ENCODE data around the gene STAB2. TPM values are rescaled to one million over a fixed set of nuclear protein-coding genes. Genes with fewer than 3 reads are reported as not detected.

The STAB2 gene
- total RNA-seq, 1 experiment from 2014 or later, result not detected

DNA sequence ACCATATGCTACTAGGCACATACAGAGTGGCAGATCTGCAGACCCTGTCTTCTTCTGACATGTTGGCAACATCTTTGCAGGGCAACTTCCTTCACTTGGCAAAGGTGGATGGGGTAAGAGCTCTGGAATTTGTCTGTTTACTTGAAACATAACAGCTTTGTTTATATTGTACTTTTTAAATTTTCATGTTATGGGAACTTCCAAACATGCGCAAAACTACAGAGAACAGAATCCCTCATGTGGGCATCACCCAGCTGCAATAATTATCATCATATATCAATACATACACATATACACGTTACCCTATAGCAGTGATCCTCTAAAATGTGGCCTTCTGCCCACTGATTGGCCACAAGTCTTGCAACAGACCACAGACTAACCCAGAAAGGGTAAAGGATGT is 103.4 kb downstream of the STAB2 start:
- no peak for DNase-seq (ENCODE audit: low read depth)

- DNase-seq (ENCODE audit: low read depth), result no peak
These were observed 104.0 kb downstream of the STAB2 start for GRCh38 chr12:103691063-103691462.

GRCh38 chr12:103696101-103696500 is 109.0 kb downstream of the STAB2 start:
- DNase-seq (ENCODE audit: low read depth), result no peak

- DNase-seq (ENCODE audit: low read depth), result no peak
These were observed 111.1 kb downstream of the STAB2 start for GRCh38 chr12:103697971-103698751.

DNA sequence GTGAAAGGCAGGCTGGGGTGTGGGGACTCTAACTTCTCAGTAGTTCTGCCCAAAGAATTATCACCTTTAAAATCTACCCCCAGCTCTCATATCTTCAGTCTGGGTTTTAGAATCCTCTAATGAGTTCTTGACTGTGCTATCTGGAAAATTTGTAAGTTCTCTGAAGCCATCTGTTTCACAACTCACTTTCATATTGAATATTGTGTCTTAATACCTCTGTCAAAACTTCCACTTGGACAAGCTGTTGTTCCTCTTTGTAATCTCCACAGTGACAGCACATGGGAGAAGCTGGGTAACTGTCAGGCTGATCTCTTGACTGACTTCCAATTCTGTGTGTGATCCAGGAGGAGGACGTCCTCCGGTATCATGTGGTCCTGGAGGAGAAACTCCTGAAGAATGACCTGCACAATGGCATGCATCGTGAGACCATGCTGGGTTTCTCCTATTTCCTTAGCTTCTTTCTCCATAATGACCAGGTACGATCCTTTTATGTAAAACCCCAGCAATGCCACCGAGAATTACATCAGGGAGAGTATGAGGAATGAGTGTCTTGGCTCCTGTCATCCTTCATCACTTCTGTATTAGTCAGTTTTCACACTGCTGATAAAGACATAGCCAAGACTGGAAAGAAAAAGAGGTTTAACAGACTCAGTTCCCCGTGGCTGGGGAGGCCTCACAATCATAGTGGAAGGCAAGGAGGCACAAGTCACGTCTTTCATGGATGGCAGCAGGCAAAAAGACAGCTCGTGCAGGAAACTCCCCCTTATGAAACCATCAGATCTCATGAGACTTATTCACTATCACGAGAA is 111.9 kb downstream of the STAB2 start:
- no peak for DNase-seq (ENCODE audit: low read depth)

DNA sequence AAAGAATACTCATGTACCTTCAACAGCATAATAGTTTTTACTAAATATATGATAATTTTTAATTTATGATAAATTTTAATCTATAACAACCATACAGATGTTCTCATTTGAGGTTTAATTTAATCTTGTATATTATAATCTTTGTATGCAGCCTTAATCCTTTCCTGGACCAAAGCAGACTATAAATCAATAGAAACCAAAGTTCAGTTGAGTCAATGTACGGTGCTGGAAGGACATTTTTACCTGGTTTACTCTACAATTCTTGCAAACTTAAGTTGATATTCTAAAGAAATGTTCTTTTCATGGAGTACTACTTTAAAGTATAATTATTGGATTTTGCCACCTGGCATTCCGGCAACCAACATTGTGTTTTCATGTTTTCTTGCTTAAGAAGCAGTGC is 118.0 kb downstream of the STAB2 start:
- no peak for DNase-seq (ENCODE audit: low read depth)

GRCh38 chr12:103705927-103706326 is 118.9 kb downstream of the STAB2 start:
- DNase-seq (ENCODE audit: low read depth), result no peak

GRCh38 chr12:103707446-103707845 is 120.4 kb downstream of the STAB2 start:
- no peak for DNase-seq (ENCODE audit: low read depth)

- no peak for DNase-seq (ENCODE audit: low read depth)
These were observed 123.5 kb downstream of the STAB2 start for GRCh38 chr12:103710544-103710943.

- DNase-seq (ENCODE audit: low read depth), result no peak
These were observed 125.1 kb downstream of the STAB2 start for GRCh38 chr12:103712216-103712615.

DNA sequence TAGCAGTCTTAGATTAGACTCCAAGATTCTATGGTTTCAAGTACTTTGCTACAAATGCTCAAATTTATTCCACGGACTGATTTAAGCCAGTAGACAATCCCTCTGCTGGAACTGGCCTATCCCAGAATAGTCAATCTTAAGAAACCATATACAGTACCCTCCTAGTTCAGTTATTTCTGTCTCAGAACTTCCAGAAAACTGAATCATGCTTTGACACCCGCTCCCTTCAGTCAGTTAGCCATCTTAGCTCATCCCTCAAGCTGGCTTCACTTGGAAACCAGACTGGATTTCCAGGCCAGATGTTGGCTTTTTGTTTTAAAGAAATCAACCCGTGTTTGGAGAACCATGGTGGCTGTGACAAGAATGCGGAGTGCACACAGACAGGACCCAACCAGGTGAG is 128.4 kb downstream of the STAB2 start:
- DNase-seq (ENCODE audit: low read depth), result no peak

DNA sequence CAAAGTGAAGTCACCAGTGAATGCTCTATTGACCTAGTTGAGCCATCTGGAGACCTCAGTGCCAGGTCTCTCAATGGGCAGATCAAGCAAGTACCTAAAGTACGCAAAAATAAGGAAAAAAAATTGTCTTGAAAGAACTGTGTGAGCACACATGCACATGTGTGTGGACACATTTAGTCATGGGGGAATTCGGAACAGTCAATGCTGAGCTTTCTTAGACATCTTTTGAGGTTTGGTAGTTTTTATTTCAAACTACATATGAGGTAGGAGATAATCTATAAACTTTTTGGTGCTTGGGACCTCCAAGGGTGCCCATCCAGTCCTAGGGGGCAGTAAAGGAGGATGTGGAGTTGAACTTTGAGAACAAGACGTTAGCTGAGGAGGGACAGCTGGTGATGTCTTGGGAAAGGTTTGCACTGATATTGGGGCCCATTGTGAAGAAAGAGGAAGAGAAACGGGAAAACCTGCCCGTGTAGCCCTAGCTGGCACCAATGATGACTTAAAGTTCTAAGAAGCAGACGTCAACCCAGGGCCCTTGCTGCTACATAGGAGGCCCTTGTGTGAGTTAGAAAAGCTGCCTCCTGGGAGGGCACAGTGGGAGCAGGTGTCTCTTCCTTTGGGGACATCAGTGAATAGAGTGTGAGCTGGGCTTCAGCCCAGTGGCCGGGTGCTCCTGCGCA is 129.6 kb downstream of the STAB2 start:
- no peak for DNase-seq (ENCODE audit: low read depth)

GRCh38 chr12:103725398-103725797 is 138.3 kb downstream of the STAB2 start:
- no peak for DNase-seq (ENCODE audit: low read depth)

- no peak for DNase-seq (ENCODE audit: low read depth)
These were observed 140.6 kb downstream of the STAB2 start for GRCh38 chr12:103727638-103728037.

GRCh38 chr12:103728323-103728722 is 141.2 kb downstream of the STAB2 start:
- no peak for DNase-seq (ENCODE audit: low read depth)

DNA sequence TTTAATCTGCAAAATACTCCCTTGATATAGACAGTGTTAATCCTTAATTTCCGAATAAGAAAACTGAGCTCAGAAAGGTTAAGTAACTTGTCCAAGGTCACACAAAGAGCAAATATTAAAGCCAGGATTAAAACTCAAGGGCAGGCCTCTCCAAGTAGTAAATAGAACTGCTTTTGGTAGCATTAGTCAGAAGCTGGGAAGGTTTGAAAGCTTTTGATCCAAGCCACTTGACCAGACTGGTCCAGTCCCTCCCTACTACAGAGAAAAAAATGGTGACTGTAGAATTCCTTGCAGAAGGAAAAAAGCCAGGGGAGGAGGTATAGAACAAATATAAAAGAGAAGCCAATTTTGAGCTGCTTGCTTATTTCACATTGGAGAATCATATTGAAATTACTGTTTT is 142.4 kb downstream of the STAB2 start:
- no peak for DNase-seq (ENCODE audit: low read depth)

- DNase-seq (ENCODE audit: low read depth), result no peak
These were observed 144.5 kb downstream of the STAB2 start for GRCh38 chr12:103731539-103731938.

DNA sequence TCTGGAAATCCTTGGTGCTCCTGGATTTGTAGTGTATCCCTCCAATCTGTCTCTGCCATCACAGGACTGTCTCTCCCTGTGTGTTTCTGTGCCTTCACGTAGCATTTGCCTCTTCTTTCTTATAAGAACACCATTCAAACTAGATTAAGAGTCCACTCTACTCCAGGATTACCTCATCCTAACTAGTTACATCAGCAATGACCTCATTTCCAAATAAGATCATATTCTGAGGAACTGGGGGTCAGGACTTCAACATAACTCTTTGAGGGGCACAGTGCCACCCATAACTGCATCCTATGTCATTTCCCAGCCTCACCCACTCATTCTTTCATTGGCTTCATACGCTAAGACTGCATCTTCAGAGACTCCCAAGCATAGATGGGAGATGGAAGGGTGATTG is 147.8 kb downstream of the STAB2 start:
- DNase-seq (ENCODE audit: low read depth), result no peak

DNA sequence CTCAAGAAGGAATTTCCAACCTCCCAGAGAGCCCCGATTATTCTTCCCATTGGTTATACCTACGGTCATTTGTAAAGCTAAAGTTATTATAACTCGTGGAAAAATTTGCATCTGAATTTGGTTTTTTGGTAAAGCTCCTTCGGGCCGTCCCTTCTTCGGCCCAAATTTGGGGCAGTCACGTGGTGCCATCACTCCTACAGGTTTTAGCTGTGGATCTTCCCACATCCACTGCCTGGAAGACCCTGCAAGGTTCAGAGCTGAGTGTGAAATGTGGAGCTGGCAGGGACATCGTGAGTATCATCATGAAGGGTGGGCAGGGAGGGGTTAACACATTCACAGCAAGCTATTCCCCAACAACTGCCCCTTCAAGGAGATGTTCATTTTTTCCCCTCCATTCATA is 148.2 kb downstream of the STAB2 start:
- DNase-seq (ENCODE audit: low read depth), result no peak

DNA sequence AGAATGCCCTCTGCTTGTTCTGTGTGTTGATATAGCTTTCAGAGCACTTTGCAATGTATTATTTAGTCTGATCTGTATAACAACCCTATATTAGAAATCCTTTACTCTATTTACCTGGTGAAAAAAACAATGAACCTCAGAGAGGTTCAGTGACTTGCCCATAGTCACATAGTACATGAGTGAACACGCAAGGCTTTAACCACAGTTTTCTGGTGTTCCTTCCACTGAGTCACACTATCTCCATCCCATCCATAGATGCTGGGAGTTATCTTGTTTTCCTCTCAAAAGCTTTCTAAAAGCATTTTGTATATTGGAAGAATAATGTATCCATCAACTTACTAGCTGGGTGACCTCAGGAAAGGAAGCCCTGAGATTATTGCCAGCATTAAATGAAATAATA is 149.5 kb downstream of the STAB2 start:
- no peak for DNase-seq (ENCODE audit: low read depth)

DNA sequence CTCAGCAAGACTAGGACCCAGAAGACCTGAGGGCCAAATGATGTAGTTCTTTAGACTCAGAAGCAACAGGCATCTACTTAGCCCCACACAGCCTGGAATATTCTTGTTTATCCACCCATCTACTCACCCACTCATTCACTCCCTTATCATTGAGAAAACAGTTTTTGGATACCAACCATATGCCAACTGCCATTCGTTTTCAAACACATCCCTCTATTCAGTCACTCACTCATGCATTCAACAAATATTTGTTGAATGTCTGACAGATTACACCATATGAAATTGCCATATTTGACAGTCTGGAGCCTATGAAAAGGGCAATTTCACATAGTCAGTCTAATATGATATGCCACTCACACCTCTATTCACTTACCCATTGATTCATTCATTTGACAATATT is 150.8 kb downstream of the STAB2 start:
- DNase-seq (ENCODE audit: low read depth), result no peak

GRCh38 chr12:103742349-103742932 is 155.4 kb downstream of the STAB2 start:
- peak; percentile 71 for DNase-seq (ENCODE audit: low read depth)

Measured in M059J (cell line).